Neural cell (in vitro differentiated cells): ENCODE data around the gene CEP20. TPM values are rescaled to one million over a fixed set of nuclear protein-coding genes. Genes with fewer than 3 reads are reported as not detected.
"Not testable (repeated sequence)": the region's sequence is repeated elsewhere in the genome, so short reads cannot be mapped to it uniquely, and the experiment has no call there.

ENCODE experiments used
- H2AFZ ChIP-seq: fragments of 200-600, 300-800 bp; sonication (generic), shearing (Covaris generic); 2 replicates; pipeline ENCODE4 v1.6.0; 2014; ENCODE audit warnings: low read depth, mild to moderate bottlenecking, antibody characterized with exemption, low read length, moderate library complexity
- H3F3A ChIP-seq: fragments of 200-600 bp; shearing (Covaris generic); 2 replicates; pipeline ENCODE4 v1.6.1; 2016; ENCODE audit warnings: mild to moderate bottlenecking, moderate library complexity, mixed read lengths, antibody characterized with exemption, low read length; ENCODE audit not compliant: insufficient read depth, poor library complexity, severe bottlenecking
- H3K27ac ChIP-seq: fragments of 200-600, 300-800 bp; sonication (generic), shearing (Covaris generic); 2 replicates; pipeline ENCODE4 v1.5.1; 2014; ENCODE audit warnings: mild to moderate bottlenecking, low read length, moderate library complexity
- H3K27me3 ChIP-seq: fragments of 300-800, 200-600 bp; sonication (generic), shearing (Covaris generic); 2 replicates; pipeline ENCODE4 v1.6.0; 2014; ENCODE audit warnings: mild to moderate bottlenecking, low read depth, low read length, moderate library complexity; ENCODE audit not compliant: insufficient read depth
- H3K36me3 ChIP-seq: fragments of 300-800, 200-600 bp; sonication (generic), shearing (Covaris generic); 2 replicates; pipeline ENCODE4 v1.5.1; 2014; ENCODE audit warnings: mild to moderate bottlenecking, antibody characterized with exemption, low read length, moderate library complexity; ENCODE audit not compliant: insufficient read depth
- H3K4me2 ChIP-seq: fragments of 300-800, 200-600 bp; sonication (generic), shearing (Covaris generic); 2 replicates; pipeline ENCODE4 v1.6.0; 2014; ENCODE audit warnings: mild to moderate bottlenecking, low read length
- H3K4me3 ChIP-seq: fragments of 300-800, 200-600 bp; sonication (generic), shearing (Covaris generic); 2 replicates; pipeline ENCODE4 v1.5.1; 2014; ENCODE audit warnings: mild to moderate bottlenecking, low read length, moderate library complexity
- H3K79me2 ChIP-seq: fragments of 200-600 bp; shearing (Covaris generic); replicated peaks from 2 replicates; pipeline ENCODE4 v1.6.0; 2014; ENCODE audit warnings: mild to moderate bottlenecking, low read length, moderate library complexity; ENCODE audit not compliant: insufficient read depth
- H3K9ac ChIP-seq: fragments of 300-800, 200-600 bp; sonication (generic), shearing (Covaris generic); 2 replicates; pipeline ENCODE4 v1.6.1; 2016; ENCODE audit warnings: mild to moderate bottlenecking, low read length, mixed read lengths
- H3K9me2 ChIP-seq: fragments of 200-600 bp; shearing (Covaris generic); 2 replicates; pipeline ENCODE4 v1.6.1; 2016; ENCODE audit warnings: mild to moderate bottlenecking, low read length, mixed read lengths; ENCODE audit not compliant: insufficient read depth
- H3K9me3 ChIP-seq: fragments of 200-600, 300-800 bp; sonication (generic), shearing (Covaris generic); 2 replicates; pipeline ENCODE4 v1.6.1; 2016; ENCODE audit warnings: mild to moderate bottlenecking, mixed run types, low read length, moderate library complexity, mixed read lengths
- H4K20me1 ChIP-seq: fragments of 200-600 bp; shearing (Covaris generic); 2 replicates; pipeline ENCODE4 v1.6.1; 2016; ENCODE audit warnings: mild to moderate bottlenecking, mixed run types; ENCODE audit not compliant: insufficient read depth
- CTCF ChIP-seq: fragments of 450-650 bp; IDR thresholded peaks from 2 replicates; pipeline ENCODE4 v1.5.1; 2014; ENCODE audit warnings: antibody characterized with exemption, mild to moderate bottlenecking, moderate library complexity; ENCODE audit not compliant: poor library complexity, severe bottlenecking
- EZH2 ChIP-seq: fragments of 200-600, 300-800 bp; shearing (Covaris generic), sonication (generic); IDR thresholded peaks from 2 replicates; pipeline ENCODE4 v1.6.1; 2014; ENCODE audit warnings: antibody characterized with exemption, low read length, borderline replicate concordance, mild to moderate bottlenecking; ENCODE audit not compliant: insufficient read depth, poor library complexity, severe bottlenecking
- MXI1 ChIP-seq: fragments of 450-650 bp; conservative IDR thresholded peaks from 2 replicates; pipeline ENCODE4 v1.6.1; 2014; ENCODE audit warnings: antibody characterized with exemption, mild to moderate bottlenecking; ENCODE audit not compliant: poor library complexity, severe bottlenecking
- POLR2AphosphoS5 ChIP-seq: IDR thresholded peaks from 2 replicates; pipeline ENCODE4 v1.6.1; 2012
- RAD21 ChIP-seq: fragments of 450-650 bp; conservative IDR thresholded peaks from 2 replicates; pipeline ENCODE4 v1.6.1; 2014; ENCODE audit warnings: antibody characterized with exemption, mild to moderate bottlenecking, moderate library complexity
- REST ChIP-seq: IDR thresholded peaks from 2 replicates; pipeline ENCODE4 v1.6.1; 2012; ENCODE audit warnings: borderline replicate concordance
- SMC3 ChIP-seq: fragments of 450-650 bp; conservative IDR thresholded peaks from 2 replicates; pipeline ENCODE4 v1.6.1; 2014; ENCODE audit warnings: antibody characterized with exemption, mild to moderate bottlenecking, moderate library complexity; ENCODE audit not compliant: poor library complexity
- TAF1 ChIP-seq: IDR thresholded peaks from 2 replicates; pipeline ENCODE4 v1.6.1; 2012; ENCODE audit warnings: low read depth
- polyA minus RNA-seq: library from RNA; depleted of rRNA, polyadenylated mRNA; stranded (reverse); fragments of >200 nt; gene quantifications from 2 replicates; pipeline ENCODE4 v1.2.3, GENCODE V29; 2014
- polyA plus RNA-seq: library from polyadenylated mRNA; depleted of rRNA; stranded (reverse); fragments of >200 nt; gene quantifications from 2 replicates; pipeline ENCODE4 v1.2.3, GENCODE V29; 2014

CEP20 gene
- polyA plus RNA-seq (35.8 and 59.7 TPM in 2 replicates), polyA minus RNA-seq (41.6 and 44.1 TPM in 2 replicates)

GRCh38 chr16:15888072-15888976 lies at the start of gene CEP20:
TSS of gene CEP20 (minus strand) at chr16:15888603. CDS start at chr16:15888585, 18 bp downstream.
- Histone ChIP-seq H2AFZ (peak within 1 kb of the TSS; percentile 92), H3K4me3 (peak within 1 kb of the TSS; percentile 84), H3K9me3 (no peaks in the 10 kb centered on the region), H3F3A (no peaks in the 10 kb centered on the region), H3K9me2 (no peaks in the 10 kb centered on the region), H3K36me3 (no peaks in the 10 kb centered on the region), H3K79me2 (peaks cover 22% of the 10 kb centered on the region), H3K4me2 (peak within 1 kb of the TSS; percentile 71), H3K27ac (peak within 1 kb of the TSS; percentile 67), H3K27me3 (no peaks in the 10 kb centered on the region), H4K20me1 (no peaks in the 10 kb centered on the region), H3K9ac (peak within 1 kb of the TSS; percentile 82)
- TF ChIP-seq REST = peak; percentile 88
- no peak for TF ChIP-seq EZH2
- TF ChIP-seq RAD21 = no peak
- peak; percentile 29 for TF ChIP-seq SMC3
- peak; percentile 89 for TF ChIP-seq POLR2AphosphoS5
- peak; percentile 94 for TF ChIP-seq MXI1
- TF ChIP-seq CTCF = peak; percentile 32
- peak; percentile 71 for TF ChIP-seq TAF1

GRCh38 chr16:15936809-15937208 lies 48.4 kb upstream of the CEP20 start:
- not testable (repeated sequence) for H3K9me2 ChIP-seq, H3K79me2 ChIP-seq, H3K36me3 ChIP-seq, H3K4me3 ChIP-seq, H3F3A ChIP-seq, H4K20me1 ChIP-seq, H3K9ac ChIP-seq, H3K4me2 ChIP-seq, H3K9me3 ChIP-seq, H3K27me3 ChIP-seq, H3K27ac ChIP-seq, H2AFZ ChIP-seq
